IMR-90 (cell line): ENCODE measurements around the gene PAM. TPM values are rescaled to one million over a fixed set of nuclear protein-coding genes. Genes with fewer than 3 reads are reported as not detected.

Experiments
- ATAC-seq: fragments of 200-7000 bp; cut with Tn5 transposase; 2 replicates; pipeline ENCODE4 v1.9.1; 2020; ENCODE audit warnings: low read depth, mild to moderate bottlenecking, moderate library complexity
- BruUV-seq: library from RNA; stranded (reverse); fragments of 400-500 nt; replicated peaks from 2 replicates; lab custom pipeline; 2021; lab: Mats Ljungman, UMichigan
- CTCF ChIA-PET: fragments of 300-600 bp; formaldehyde crosslinking; extraction: SDS; loops from one replicate; lab custom pipeline; 2021; ENCODE audit warnings: antibody characterized with exemption; lab: Yijun Ruan, JAX
- POLR2A ChIA-PET: fragments of 300-600 bp; sonication (Branson Sonifier 250); formaldehyde crosslinking; loops from one replicate; lab custom pipeline; 2022; ENCODE audit warnings: antibody characterized with exemption; ENCODE audit not compliant: unreplicated experiment; lab: Charles Lee
- DNase-seq: peaks from one replicate; pipeline ENCODE4 v3.0.0; 2013
- H2AFZ ChIP-seq: replicated peaks from 2 replicates; pipeline ENCODE3; 2013; ENCODE audit warnings: low read length, mild to moderate bottlenecking; ENCODE audit not compliant: poor library complexity
- H2AK5ac ChIP-seq: 2 replicates; pipeline ENCODE4 v1.6.1; 2013; ENCODE audit warnings: low read depth, low read length, inconsistent platforms
- H2AK9ac ChIP-seq: replicated peaks from 2 replicates; pipeline ENCODE3; 2013; ENCODE audit warnings: mild to moderate bottlenecking, low read depth, low read length, moderate library complexity; ENCODE audit not compliant: poor library complexity
- H2BK120ac ChIP-seq: 2 replicates; pipeline ENCODE4 v1.6.1; 2013; ENCODE audit warnings: low read depth, low read length, inconsistent platforms
- H2BK15ac ChIP-seq: 3 replicates; pipeline ENCODE4 v1.6.1; 2013; ENCODE audit warnings: low read depth, low read length, inconsistent platforms
- H2BK20ac ChIP-seq: 2 replicates; pipeline ENCODE4 v1.6.1; 2013; ENCODE audit warnings: low read depth, mild to moderate bottlenecking, inconsistent platforms, low read length, moderate library complexity
- H2BK5ac ChIP-seq: 2 replicates; pipeline ENCODE4 v1.6.1; 2013; ENCODE audit warnings: mild to moderate bottlenecking, low read depth, low read length, inconsistent platforms; ENCODE audit not compliant: poor library complexity, severe bottlenecking
- H3K14ac ChIP-seq: replicated peaks from 2 replicates; pipeline ENCODE4 v1.6.1; 2013; ENCODE audit warnings: low read depth, low read length, inconsistent platforms
- H3K18ac ChIP-seq: 2 replicates; pipeline ENCODE4 v1.6.1; 2013; ENCODE audit warnings: low read depth, low read length, control low read depth
- H3K23ac ChIP-seq: 2 replicates; pipeline ENCODE4 v1.6.1; 2013; ENCODE audit warnings: low read depth, low read length, inconsistent platforms
- H3K27ac ChIP-seq: 2 replicates; pipeline ENCODE4 v1.5.1; 2013; ENCODE audit warnings: mild to moderate bottlenecking, control low read depth, low read length; ENCODE audit not compliant: insufficient read depth
- H3K27me3 ChIP-seq: 2 replicates; pipeline ENCODE4 v1.6.1; 2013; ENCODE audit warnings: low read length; ENCODE audit not compliant: control insufficient read depth, insufficient read depth
- H3K36me3 ChIP-seq: 2 replicates; pipeline ENCODE4 v1.6.1; 2013; ENCODE audit warnings: low read length, mixed read lengths; ENCODE audit not compliant: control insufficient read depth, insufficient read depth
- H3K4ac ChIP-seq: 2 replicates; pipeline ENCODE4 v1.6.1; 2013; ENCODE audit warnings: low read depth, low read length, inconsistent platforms
- H3K4me1 ChIP-seq: 2 replicates; pipeline ENCODE4 v1.6.1; 2013; ENCODE audit warnings: low read length, mixed read lengths; ENCODE audit not compliant: control insufficient read depth, insufficient read depth
- H3K4me2 ChIP-seq: 2 replicates; pipeline ENCODE4 v1.6.1; 2013; ENCODE audit warnings: low read depth, mild to moderate bottlenecking, control low read depth, low read length, moderate library complexity
- H3K4me3 ChIP-seq: 2 replicates; pipeline ENCODE4 v1.5.1; 2013; ENCODE audit warnings: low read depth, mild to moderate bottlenecking, control low read depth, low read length, moderate library complexity; ENCODE audit not compliant: insufficient read depth
- H3K56ac ChIP-seq: 2 replicates; pipeline ENCODE4 v1.6.1; 2013; ENCODE audit warnings: low read length, inconsistent platforms; ENCODE audit not compliant: insufficient read depth; ENCODE audit errors: extremely low read depth
- H3K79me1 ChIP-seq, 2 experiments: 2 replicates each; pipeline ENCODE4 v1.6.1; 2013; ENCODE audit warnings: low read length in 2 of 2, inconsistent platforms in 1 of 2, low read depth in 1 of 2
- H3K9ac ChIP-seq: 2 replicates; pipeline ENCODE4 v1.6.1; 2013; ENCODE audit warnings: low read depth, low read length, control low read depth
- H3K9me1 ChIP-seq: 2 replicates; pipeline ENCODE4 v1.6.1; 2013; ENCODE audit warnings: low read length, inconsistent platforms; ENCODE audit not compliant: insufficient read depth
- H3K9me3 ChIP-seq: 2 replicates; pipeline ENCODE4 v1.6.1; 2013; ENCODE audit warnings: low read length; ENCODE audit not compliant: control insufficient read depth, insufficient read depth
- H4K20me1 ChIP-seq: 2 replicates; pipeline ENCODE4 v1.6.1; 2013; ENCODE audit warnings: low read length, inconsistent platforms; ENCODE audit not compliant: insufficient read depth
- H4K5ac ChIP-seq: 2 replicates; pipeline ENCODE4 v1.6.1; 2013; ENCODE audit warnings: mild to moderate bottlenecking, low read depth, low read length, control low read depth
- H4K8ac ChIP-seq, 2 experiments: 2 replicates each; pipeline ENCODE4 v1.6.1; 2013; ENCODE audit warnings: low read depth in 2 of 2, low read length in 2 of 2, control low read depth in 1 of 2, inconsistent platforms in 1 of 2
- H4K91ac ChIP-seq: 2 replicates; pipeline ENCODE4 v1.6.1; 2013; ENCODE audit warnings: low read depth, low read length, inconsistent platforms; ENCODE audit not compliant: insufficient read depth
- MAFK ChIP-seq: IDR thresholded peaks from 2 replicates; pipeline ENCODE4 v1.6.1; 2012; ENCODE audit warnings: low read depth, low read length, improper control_type of control experiment
- MAZ ChIP-seq: IDR thresholded peaks from 2 replicates; pipeline ENCODE4 v1.6.1; 2012; ENCODE audit warnings: low read depth, mild to moderate bottlenecking, low read length, improper control_type of control experiment, moderate library complexity, borderline replicate concordance
- POLR2A ChIP-seq: IDR thresholded peaks from 2 replicates; pipeline ENCODE4 v1.6.1; 2012; ENCODE audit warnings: mild to moderate bottlenecking, low read depth, low read length
- RFX5 ChIP-seq: IDR thresholded peaks from 2 replicates; pipeline ENCODE4 v1.8.0; 2012; ENCODE audit warnings: low read depth, mild to moderate bottlenecking, low read length, moderate library complexity
- WGBS, 2 experiments: methylation state at CpG; one replicate each; pipeline versions ENCODE4 v1.1.5 to v1.1.7; 2013; ENCODE audit warnings: missing lambda C conversion rate in 2 of 2; ENCODE audit not compliant: insufficient read length in 1 of 2; ENCODE audit errors: extremely low coverage in 2 of 2; 5-methylcytosine and 5-hydroxymethylcytosine counted together
- dilution Hi-C: fragments of 300-500 bp; cut with HindIII; formaldehyde crosslinking; loops from one replicate; pipeline ENCODE4 v1.14.3; 2018; ENCODE audit warnings: low sequenced_read_pairs; ENCODE audit not compliant: unreplicated experiment
- in situ Hi-C: fragments of 300-500 bp; cut with MboI; formaldehyde crosslinking; loops from 3 replicates; pipeline ENCODE4 v1.14.3; 2019; ENCODE audit warnings: low sequenced_read_pairs, inconsistent platforms, mixed read lengths
- intact Hi-C: fragments of 100-400 bp; cut with micrococcal nuclease; formaldehyde crosslinking; loops from 2 replicates; pipeline ENCODE4 v1.10.0; 2022
- polyA plus RNA-seq, 3 experiments: library from polyadenylated mRNA; depleted of rRNA; stranded (reverse); fragments of >200 nt; gene quantifications; 2 replicates each; pipeline ENCODE4 v1.2.3, GENCODE V29; 2012; ENCODE audit warnings: low replicate concordance in 1 of 3
- total RNA-seq: library from RNA; depleted of rRNA; stranded (reverse); fragments of >200 nt; gene quantifications from 2 replicates; pipeline ENCODE4 v1.2.3, GENCODE V29; 2012
- TF ChIP-seq, protein P1 (sequence below): fragments of 150-350 bp; IDR thresholded peaks from 2 replicates; pipeline ENCODE4 v1.6.1; 2017; ENCODE audit warnings: mild to moderate bottlenecking, antibody characterized with exemption, low read length, low read depth
- TF ChIP-seq, protein P2 (sequence below): fragments of 150-350 bp; IDR thresholded peaks from 2 replicates; pipeline ENCODE4 v1.6.1; 2016; ENCODE audit warnings: low read depth, mild to moderate bottlenecking, low read length, moderate library complexity, borderline replicate concordance

Gene PAM
- total and polyA plus RNA-seq, 2 of the 4 experiments (the other 2 are of a cell fraction) = 115 to 179 TPM

DNA sequence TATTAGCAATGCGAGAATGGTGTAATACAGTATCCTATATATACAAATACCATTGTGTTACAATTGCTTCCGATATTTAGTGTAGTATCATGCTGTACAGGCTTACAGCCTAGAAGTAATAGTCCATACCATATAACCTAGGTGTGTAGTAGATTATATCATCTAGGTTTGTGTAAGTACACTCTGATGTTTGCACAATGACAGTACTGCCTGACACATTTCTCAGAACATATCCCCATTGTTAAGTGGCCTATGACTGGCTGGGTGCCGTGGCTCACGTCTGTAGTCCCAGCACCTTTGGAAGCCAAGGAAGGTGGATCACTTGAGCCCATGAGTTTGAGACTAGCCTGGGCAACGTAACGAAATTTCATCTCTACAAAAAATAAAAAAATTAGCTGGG, 124.6 kb downstream of the PAM start:
- intact Hi-C loops (loop anchor here (5.0 kb wide), 1 partner anchor 43 kb away; no protein-coding TSS in a partner anchor), dilution Hi-C loops (no loop called here), in situ Hi-C loops (no loop called here)
- Histone ChIP-seq H4K8ac (no peak overlapping the region), H2BK5ac (no peak overlapping the region), H3K18ac (no peak overlapping the region), H2AK9ac (peak overlapping the region; percentile 50), H4K20me1 (no peaks in the 10 kb centered on the region), H3K56ac (no peak overlapping the region), H3K9ac (no peak overlapping the region), H3K4ac (no peak overlapping the region), H3K4me2 (no peak overlapping the region), H3K79me1 (peaks cover 3% of the 10 kb centered on the region in 2 experiments; a peak in 2 of 4 replicates), H3K27me3 (no peaks in the 10 kb centered on the region), H3K9me1 (no peaks in the 10 kb centered on the region), H3K4me1 (no peaks in the 10 kb centered on the region), H3K4me3 (no peak overlapping the region), H2AFZ (no peak overlapping the region), H3K14ac (no peak overlapping the region), H3K23ac (no peak overlapping the region), H2BK15ac (no peak overlapping the region), H4K5ac (no peak overlapping the region), H2BK120ac (no peak overlapping the region), H3K27ac (no peak overlapping the region), H3K36me3 (peaks cover 3% of the 10 kb centered on the region; the same call in 1 of the 2 replicates), H2AK5ac (no peak overlapping the region), H4K91ac (no peak overlapping the region), H3K9me3 (no peaks in the 10 kb centered on the region), H2BK20ac (no peak overlapping the region)
- CTCF ChIA-PET = no interaction called here
- WGBS, 2 experiments = 100% methylated on average over 1 of the region's 6 CpGs; no CpG with 5 or more reads in 1 of the 2 experiments
- DNase-seq (no peak), ATAC-seq (no peak)
- POLR2A ChIA-PET = no interaction called here
- no TSS peak for BruUV-seq
- TF ChIP-seq MAZ = no peak
- TF ChIP-seq, protein P1, sequence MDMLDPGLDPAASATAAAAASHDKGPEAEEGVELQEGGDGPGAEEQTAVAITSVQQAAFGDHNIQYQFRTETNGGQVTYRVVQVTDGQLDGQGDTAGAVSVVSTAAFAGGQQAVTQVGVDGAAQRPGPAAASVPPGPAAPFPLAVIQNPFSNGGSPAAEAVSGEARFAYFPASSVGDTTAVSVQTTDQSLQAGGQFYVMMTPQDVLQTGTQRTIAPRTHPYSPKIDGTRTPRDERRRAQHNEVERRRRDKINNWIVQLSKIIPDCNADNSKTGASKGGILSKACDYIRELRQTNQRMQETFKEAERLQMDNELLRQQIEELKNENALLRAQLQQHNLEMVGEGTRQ = no peak
- no peak for TF ChIP-seq POLR2A
- TF ChIP-seq MAFK = no peak
- no peak for TF ChIP-seq RFX5
- TF ChIP-seq, protein P2, sequence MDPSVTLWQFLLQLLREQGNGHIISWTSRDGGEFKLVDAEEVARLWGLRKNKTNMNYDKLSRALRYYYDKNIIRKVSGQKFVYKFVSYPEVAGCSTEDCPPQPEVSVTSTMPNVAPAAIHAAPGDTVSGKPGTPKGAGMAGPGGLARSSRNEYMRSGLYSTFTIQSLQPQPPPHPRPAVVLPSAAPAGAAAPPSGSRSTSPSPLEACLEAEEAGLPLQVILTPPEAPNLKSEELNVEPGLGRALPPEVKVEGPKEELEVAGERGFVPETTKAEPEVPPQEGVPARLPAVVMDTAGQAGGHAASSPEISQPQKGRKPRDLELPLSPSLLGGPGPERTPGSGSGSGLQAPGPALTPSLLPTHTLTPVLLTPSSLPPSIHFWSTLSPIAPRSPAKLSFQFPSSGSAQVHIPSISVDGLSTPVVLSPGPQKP = no peak
